Mesendoderm (in vitro differentiated cells): ENCODE data around the gene SIRT7.

Experiments
- DNase-seq: peaks from one replicate; pipeline ENCODE4 v3.0.0; 2013
- H2AK5ac ChIP-seq: 2 replicates; pipeline ENCODE4 v1.6.1; 2013; ENCODE audit warnings: low read length, inconsistent platforms
- H2BK120ac ChIP-seq: 2 replicates; pipeline ENCODE4 v1.6.1; 2013; ENCODE audit warnings: low read depth, mild to moderate bottlenecking, low read length, moderate library complexity, mixed read lengths
- H2BK15ac ChIP-seq: replicated peaks from 2 replicates; pipeline ENCODE4 v1.6.1; 2013; ENCODE audit warnings: low read depth, mild to moderate bottlenecking, moderate library complexity
- H2BK5ac ChIP-seq: 2 replicates; pipeline ENCODE4 v1.6.1; 2013; ENCODE audit warnings: low read length, inconsistent platforms
- H3K18ac ChIP-seq: 2 replicates; pipeline ENCODE4 v1.6.1; 2013; ENCODE audit warnings: mild to moderate bottlenecking, low read length, mixed read lengths
- H3K23ac ChIP-seq: one replicate; pipeline ENCODE4 v1.6.1; 2013; ENCODE audit warnings: low read length
- H3K27ac ChIP-seq: 2 replicates; pipeline ENCODE4 v1.5.1; 2013; ENCODE audit warnings: low read depth, mild to moderate bottlenecking, inconsistent platforms, low read length, moderate library complexity
- H3K27me3 ChIP-seq: 2 replicates; pipeline ENCODE4 v1.6.1; 2013; ENCODE audit warnings: low read length, control low read depth, mild to moderate bottlenecking, inconsistent platforms; ENCODE audit not compliant: insufficient read depth, poor library complexity
- H3K36me3 ChIP-seq: 2 replicates; pipeline ENCODE4 v1.6.1; 2013; ENCODE audit warnings: low read length, inconsistent platforms; ENCODE audit not compliant: control insufficient read depth, insufficient read depth
- H3K4ac ChIP-seq: one replicate; pipeline ENCODE4 v1.6.1; 2013; ENCODE audit warnings: low read depth, mild to moderate bottlenecking, low read length, moderate library complexity
- H3K4me1 ChIP-seq: 2 replicates; pipeline ENCODE4 v1.6.1; 2013; ENCODE audit warnings: low read depth, low read length, inconsistent platforms; ENCODE audit not compliant: control insufficient read depth
- H3K4me2 ChIP-seq: 2 replicates; pipeline ENCODE4 v1.6.1; 2013; ENCODE audit warnings: low read length
- H3K4me3 ChIP-seq: 2 replicates; pipeline ENCODE4 v1.5.1; 2013; ENCODE audit warnings: mild to moderate bottlenecking, low read length
- H3K56ac ChIP-seq: one replicate; pipeline ENCODE4 v1.6.1; 2013; ENCODE audit warnings: low read length
- H3K79me1 ChIP-seq: 2 replicates; pipeline ENCODE4 v1.6.1; 2013; ENCODE audit warnings: low read length, inconsistent platforms
- H3K79me2 ChIP-seq: 2 replicates; pipeline ENCODE4 v1.6.1; 2013; ENCODE audit warnings: mild to moderate bottlenecking, low read length; ENCODE audit not compliant: control insufficient read depth, insufficient read depth
- H3K9ac ChIP-seq: 2 replicates; pipeline ENCODE4 v1.6.1; 2013; ENCODE audit warnings: low read length, inconsistent platforms
- H4K5ac ChIP-seq: one replicate; pipeline ENCODE4 v1.6.1; 2013; ENCODE audit warnings: low read length
- H4K8ac ChIP-seq: one replicate; pipeline ENCODE4 v1.6.1; 2013; ENCODE audit warnings: low read depth, mild to moderate bottlenecking, control low read depth, low read length, moderate library complexity
- WGBS: extraction: QIAGEN DNeasy Blood & Tissue Kit; methylation state at CpG from one replicate; pipeline ENCODE4 v1.1.7; 2013; ENCODE audit warnings: low lambda C conversion rate, missing lambda C conversion rate; ENCODE audit not compliant: insufficient coverage; ENCODE audit errors: extremely low coverage; 5-methylcytosine and 5-hydroxymethylcytosine counted together

The SIRT7 gene

DNA sequence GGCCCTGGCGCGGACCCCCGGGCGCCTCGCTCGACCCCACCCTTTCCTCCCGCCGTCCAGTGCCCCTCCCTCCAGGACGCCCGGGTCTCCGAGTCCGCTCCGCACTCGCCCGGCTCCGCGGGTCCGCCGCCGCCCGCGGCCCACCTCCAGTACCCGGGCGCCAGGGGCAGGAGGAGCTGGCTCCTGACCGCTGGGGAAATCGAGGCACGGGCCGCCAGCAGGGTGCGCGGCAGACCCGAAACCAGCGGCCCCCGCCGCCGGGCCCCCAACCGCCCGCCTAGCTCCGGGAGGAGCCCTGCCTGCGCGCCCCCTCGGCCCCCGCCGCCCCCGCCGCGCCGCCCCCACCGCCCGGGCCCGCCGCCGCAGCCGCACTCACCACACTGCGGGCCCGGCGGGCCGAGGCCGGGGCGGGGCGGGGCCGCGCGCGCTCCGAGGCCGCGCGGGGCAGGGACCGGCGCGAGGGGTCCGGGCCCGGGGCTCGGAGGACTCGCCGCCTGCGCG, 9.2 kb upstream of the SIRT7 start:
- peaks cover under 1% of the 10 kb centered on the region for H3K36me3 ChIP-seq
- H2BK120ac ChIP-seq, result peak overlapping the region; percentile 10
- H3K4ac ChIP-seq, result peak overlapping the region; percentile 75
- peak overlapping the region; percentile 94 for H3K56ac ChIP-seq
- no peak overlapping the region for H4K5ac ChIP-seq
- no peak for DNase-seq
- peaks cover 23% of the 10 kb centered on the region for H3K4me1 ChIP-seq
- H2AK5ac ChIP-seq, result no peak overlapping the region
- H3K27ac ChIP-seq, result peak overlapping the region; percentile 91
- no peaks in the 10 kb centered on the region for H3K27me3 ChIP-seq
- peak overlapping the region; percentile 79 for H3K9ac ChIP-seq
- no CpG with 5 or more reads among the region's 78 CpGs for WGBS
- peak overlapping the region; percentile 75 for H3K18ac ChIP-seq
- peak overlapping the region; percentile 36 for H3K4me3 ChIP-seq
- peak overlapping the region; percentile 25 for H2BK5ac ChIP-seq
- H3K79me1 ChIP-seq, result peaks cover 10% of the 10 kb centered on the region
- no peak overlapping the region for H4K8ac ChIP-seq
- H2BK15ac ChIP-seq, result no peak overlapping the region
- H3K23ac ChIP-seq, result no peak overlapping the region
- peaks cover 43% of the 10 kb centered on the region for H3K79me2 ChIP-seq
- H3K4me2 ChIP-seq, result no peak overlapping the region

DNA sequence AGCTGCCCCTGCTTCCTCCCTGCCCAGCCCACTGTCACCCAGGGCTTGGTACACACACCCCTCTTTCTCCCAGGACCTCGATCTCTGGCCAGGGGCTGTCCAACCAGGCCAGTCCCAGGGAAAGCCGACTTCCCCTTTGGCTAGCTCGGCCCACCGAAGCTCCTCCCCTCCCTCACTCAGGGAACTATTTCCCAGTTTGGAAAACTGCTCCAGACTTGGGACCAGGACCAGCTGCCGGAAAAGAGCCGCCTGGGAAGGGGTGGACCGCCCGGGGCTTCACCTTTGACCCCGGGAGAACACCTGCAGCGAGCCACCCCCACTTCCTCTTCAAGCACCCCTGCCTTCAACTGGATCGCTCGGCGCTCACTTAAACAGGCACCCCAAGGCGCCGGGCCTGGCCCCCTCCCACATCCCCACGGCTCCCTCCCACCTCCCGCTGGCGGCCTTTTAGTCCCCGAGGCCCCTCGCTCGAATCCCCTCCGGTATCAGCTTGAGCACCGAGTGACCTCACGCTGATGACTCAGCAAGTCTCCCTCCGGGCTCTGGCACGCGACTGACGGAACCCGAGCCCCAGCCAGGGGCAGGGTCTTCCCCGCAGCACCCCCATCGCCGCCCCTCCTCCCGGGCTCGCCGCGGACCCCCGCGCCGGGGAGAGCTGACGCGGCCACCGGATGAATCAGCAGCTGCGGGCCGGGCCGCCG, 8.6 kb upstream of the SIRT7 start:
- Histone ChIP-seq H3K27ac (peak overlapping the region; percentile 91), H2AK5ac (peak overlapping the region; percentile 88), H3K4me3 (peak overlapping the region; percentile 36), H3K23ac (peak overlapping the region; percentile 48), H3K79me1 (peaks cover 14% of the 10 kb centered on the region), H4K8ac (no peak overlapping the region), H3K79me2 (peaks cover 48% of the 10 kb centered on the region), H3K36me3 (peaks cover 1% of the 10 kb centered on the region), H3K9ac (peak overlapping the region; percentile 79), H4K5ac (no peak overlapping the region), H3K56ac (peak overlapping the region; percentile 94), H3K18ac (peak overlapping the region; percentile 75), H2BK5ac (peak overlapping the region; percentile 63), H3K4me2 (peak overlapping the region; percentile 73), H3K27me3 (no peaks in the 10 kb centered on the region), H3K4ac (peak overlapping the region; percentile 75), H2BK15ac (no peak overlapping the region), H2BK120ac (no peak overlapping the region), H3K4me1 (peaks cover 23% of the 10 kb centered on the region)
- DNase-seq, result peak; percentile 85
- WGBS, result no CpG with 5 or more reads among the region's 46 CpGs

DNA sequence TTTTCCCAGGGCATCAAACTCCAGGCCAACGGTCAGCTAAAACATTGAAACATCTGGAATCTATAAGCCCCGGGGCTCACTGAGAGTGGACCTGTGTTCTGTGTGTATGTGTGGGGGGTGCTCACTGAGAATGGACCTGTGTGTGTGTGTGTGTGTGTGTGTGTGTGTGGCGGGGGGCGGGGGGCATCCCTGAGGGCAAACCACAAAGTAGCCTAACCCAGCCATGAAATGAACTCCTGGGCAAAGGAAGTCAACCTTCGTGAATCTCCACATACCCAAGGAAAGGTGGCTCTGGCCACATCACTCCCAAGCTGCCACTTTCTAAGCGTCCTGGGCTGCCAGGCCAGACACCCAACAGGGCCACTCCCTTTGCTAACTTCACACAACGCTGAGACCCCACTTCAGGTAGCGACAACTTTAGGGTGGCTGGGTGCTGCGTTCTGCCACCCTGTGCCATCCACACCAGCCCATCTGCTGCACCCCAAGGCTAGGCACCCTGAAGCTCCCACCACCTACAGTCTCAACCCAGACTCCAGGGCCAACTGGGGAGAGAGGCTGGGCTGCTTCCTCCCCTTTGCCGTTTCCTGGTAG, 8.0 kb upstream of the SIRT7 start:
- no peak overlapping the region for H4K5ac ChIP-seq
- H4K8ac ChIP-seq, result no peak overlapping the region
- H2AK5ac ChIP-seq, result peak overlapping the region; percentile 88
- peak overlapping the region; percentile 73 for H3K4me2 ChIP-seq
- H2BK5ac ChIP-seq, result peak overlapping the region; percentile 63
- H3K56ac ChIP-seq, result peak overlapping the region; percentile 94
- peak overlapping the region; percentile 36 for H3K4me3 ChIP-seq
- H3K36me3 ChIP-seq, result peaks cover 3% of the 10 kb centered on the region
- no peaks in the 10 kb centered on the region for H3K27me3 ChIP-seq
- WGBS, result no CpG with 5 or more reads among the region's 10 CpGs
- H3K79me1 ChIP-seq, result peaks cover 18% of the 10 kb centered on the region
- H2BK15ac ChIP-seq, result no peak overlapping the region
- H3K79me2 ChIP-seq, result peaks cover 52% of the 10 kb centered on the region
- H2BK120ac ChIP-seq, result no peak overlapping the region
- no peak overlapping the region for H3K4ac ChIP-seq
- H3K9ac ChIP-seq, result peak overlapping the region; percentile 79
- H3K18ac ChIP-seq, result no peak overlapping the region
- peak overlapping the region; percentile 91 for H3K27ac ChIP-seq
- no peak for DNase-seq
- peak overlapping the region; percentile 48 for H3K23ac ChIP-seq
- H3K4me1 ChIP-seq, result peaks cover 23% of the 10 kb centered on the region

DNA sequence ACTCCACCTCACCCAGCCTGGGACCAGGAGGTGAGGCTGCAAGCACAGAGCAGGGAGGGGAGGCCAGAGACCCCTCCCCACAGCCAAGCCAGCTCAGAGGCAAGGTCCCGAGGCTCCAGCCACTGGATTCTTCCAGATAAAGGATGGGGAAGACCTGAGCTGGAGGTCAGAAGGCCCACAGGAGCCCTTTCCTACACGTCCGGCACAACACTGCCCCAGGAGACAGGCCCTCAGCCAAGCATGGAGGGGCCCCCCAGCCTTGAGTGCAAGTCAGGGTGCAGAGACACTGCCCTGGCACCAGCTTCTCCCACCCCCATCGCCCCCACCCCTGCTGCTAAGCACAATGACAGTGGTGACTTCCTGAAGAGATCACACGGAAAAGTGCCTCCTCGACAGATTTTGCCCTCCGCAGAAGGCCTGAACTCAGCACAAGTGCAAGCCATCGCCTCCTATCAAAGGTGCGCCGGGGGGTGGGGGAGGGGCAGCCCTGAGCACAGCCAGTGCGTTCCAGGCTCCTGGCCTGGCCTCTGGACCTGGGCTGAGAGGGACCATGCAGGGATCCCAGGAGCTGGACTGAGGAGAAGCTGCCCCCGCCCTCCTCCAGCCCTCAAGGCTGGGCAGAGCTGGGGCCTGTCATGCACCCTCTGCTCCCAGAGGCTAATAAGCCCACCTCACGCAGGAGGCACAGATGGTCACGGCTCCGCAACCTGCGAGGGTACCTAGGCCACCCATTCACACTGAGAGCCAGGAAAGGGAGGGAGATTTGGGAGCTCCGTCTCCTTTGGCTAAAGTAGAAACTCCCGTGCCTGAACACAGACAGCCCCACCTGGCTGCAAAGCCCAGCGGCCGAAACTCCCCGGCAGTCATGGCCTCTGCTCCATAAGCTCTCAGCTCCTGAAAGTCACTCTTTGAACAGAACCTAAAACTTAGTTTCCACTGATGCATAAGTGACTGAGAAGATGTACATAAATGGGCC, 6.9 kb upstream of the SIRT7 start:
- Histone ChIP-seq H2AK5ac (peak overlapping the region; percentile 97), H3K4me1 (peaks cover 23% of the 10 kb centered on the region), H2BK5ac (peak overlapping the region; percentile 90), H3K18ac (peak overlapping the region; percentile 70), H2BK120ac (no peak overlapping the region), H3K4ac (peak overlapping the region; percentile 71), H3K36me3 (peaks cover 4% of the 10 kb centered on the region), H3K9ac (peak overlapping the region; percentile 75), H2BK15ac (no peak overlapping the region), H4K5ac (no peak overlapping the region), H3K79me2 (peaks cover 62% of the 10 kb centered on the region), H4K8ac (no peak overlapping the region), H3K56ac (peak overlapping the region; percentile 92), H3K79me1 (peaks cover 24% of the 10 kb centered on the region), H3K27ac (peak overlapping the region; percentile 95), H3K23ac (no peak overlapping the region), H3K4me3 (no peak overlapping the region), H3K27me3 (no peaks in the 10 kb centered on the region), H3K4me2 (peak overlapping the region; percentile 51)
- no CpG with 5 or more reads among the region's 21 CpGs for WGBS
- peak; percentile 72 for DNase-seq

DNA sequence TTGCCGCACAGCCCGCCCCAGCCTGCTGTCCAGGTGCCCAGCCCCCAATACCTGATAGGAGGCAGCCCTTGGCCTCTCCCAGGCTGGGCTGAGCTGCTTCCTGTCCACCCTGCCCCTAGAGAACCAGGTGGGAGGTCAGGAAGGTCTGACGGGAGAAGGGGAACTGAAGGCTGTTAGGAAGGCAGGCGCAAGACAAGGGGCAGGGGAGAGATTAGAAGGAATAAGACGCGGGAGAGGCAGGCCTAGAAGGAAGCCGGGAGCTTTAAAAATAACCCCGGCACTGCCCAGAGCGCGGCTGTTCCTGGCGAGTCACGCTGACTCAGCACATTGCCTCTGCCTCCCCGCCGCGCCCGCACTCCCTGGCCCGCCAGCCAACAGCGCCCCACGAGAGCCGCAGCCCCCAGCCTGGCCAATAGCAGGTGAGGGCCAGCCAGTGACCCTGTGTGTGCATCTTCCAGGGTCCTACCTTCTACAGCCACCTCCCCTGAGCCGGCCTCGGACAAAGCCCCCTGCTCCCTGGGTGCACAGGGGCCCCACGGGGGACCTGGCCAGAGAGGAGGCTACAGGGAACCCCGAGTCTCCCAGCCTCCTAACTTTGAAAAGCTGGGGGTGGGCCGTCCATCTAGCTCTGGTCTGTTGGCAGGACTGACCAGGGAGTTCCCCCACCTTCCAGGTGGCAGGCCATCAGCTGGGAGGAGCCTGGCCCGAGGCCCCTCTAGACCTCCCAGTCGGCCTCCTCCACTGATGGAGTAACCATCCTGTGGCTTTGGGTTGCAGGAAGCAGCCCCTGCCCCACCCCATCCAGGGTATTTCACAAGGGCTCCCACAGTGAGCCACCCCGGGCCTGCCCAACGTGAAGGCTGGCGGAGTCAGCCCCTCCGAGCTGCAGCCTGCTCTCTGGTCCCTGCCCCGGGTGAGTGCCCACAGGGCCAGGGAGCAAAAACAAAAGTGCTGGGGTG, 5.6 kb upstream of the SIRT7 start:
- H3K18ac ChIP-seq, result peak overlapping the region; percentile 70
- no peak overlapping the region for H4K5ac ChIP-seq
- H2AK5ac ChIP-seq, result peak overlapping the region; percentile 37
- no peak overlapping the region for H3K4me3 ChIP-seq
- peaks cover 67% of the 10 kb centered on the region for H3K79me2 ChIP-seq
- peak overlapping the region; percentile 32 for H3K4me2 ChIP-seq
- no CpG with 5 or more reads among the region's 32 CpGs for WGBS
- DNase-seq, result peak; percentile 97
- no peaks in the 10 kb centered on the region for H3K27me3 ChIP-seq
- peaks cover 23% of the 10 kb centered on the region for H3K4me1 ChIP-seq
- peaks cover 5% of the 10 kb centered on the region for H3K36me3 ChIP-seq
- no peak overlapping the region for H4K8ac ChIP-seq
- peaks cover 28% of the 10 kb centered on the region for H3K79me1 ChIP-seq
- H3K27ac ChIP-seq, result peak overlapping the region; percentile 95
- H3K9ac ChIP-seq, result peak overlapping the region; percentile 75
- H2BK15ac ChIP-seq, result no peak overlapping the region
- H3K23ac ChIP-seq, result no peak overlapping the region
- H2BK120ac ChIP-seq, result peak overlapping the region; percentile 0
- H3K4ac ChIP-seq, result peak overlapping the region; percentile 71
- peak overlapping the region; percentile 92 for H3K56ac ChIP-seq
- peak overlapping the region; percentile 69 for H2BK5ac ChIP-seq
